WTC11 (cell line): ENCODE results near the gene POLR2C. TPM values are rescaled to one million over a fixed set of nuclear protein-coding genes. Genes with fewer than 3 reads are reported as not detected.

ENCODE experiments used
- ATAC-seq: fragments of 200-7000 bp; cut with Tn5 transposase; 2 replicates; pipeline ENCODE4 v1.10.0; 2021; ENCODE audit warnings: mild to moderate bottlenecking, moderate library complexity
- CTCF ChIA-PET: fragments of 300-600 bp; sonication (Branson Sonifier 250); formaldehyde crosslinking; loops from one replicate; lab custom pipeline; 2021; ENCODE audit warnings: antibody characterized with exemption; lab: Charles Lee
- POLR2A ChIA-PET: fragments of 350-600 bp; sonication (Branson Sonifier 250); formaldehyde crosslinking; loops from one replicate; lab custom pipeline; 2021; ENCODE audit warnings: antibody characterized with exemption; lab: Charles Lee
- DNase-seq: peaks from one replicate; pipeline ENCODE4 v3.0.0; 2021; ENCODE audit warnings: low spot score
- H3K27ac Mint-ChIP-seq: 2 replicates; pipeline ENCODE4 v1.8.0; 2021; ENCODE audit warnings: mixed read lengths
- H3K27me3 Mint-ChIP-seq: 2 replicates; pipeline ENCODE4 v1.8.0; 2021; ENCODE audit warnings: low read depth, mild to moderate bottlenecking, moderate library complexity, mixed read lengths
- H3K36me3 Mint-ChIP-seq: 2 replicates; pipeline ENCODE4 v1.8.0; 2021; ENCODE audit warnings: mixed read lengths
- H3K4me1 Mint-ChIP-seq: 2 replicates; pipeline ENCODE4 v1.8.0; 2022; ENCODE audit warnings: mixed read lengths
- H3K4me3 Mint-ChIP-seq: 2 replicates; pipeline ENCODE4 v1.8.0; 2021; ENCODE audit warnings: mild to moderate bottlenecking, moderate library complexity, mixed read lengths
- H3K9me3 Mint-ChIP-seq: 2 replicates; pipeline ENCODE4 v1.8.0; 2021; ENCODE audit warnings: mixed read lengths
- ATF1 ChIP-seq: sonication (generic); formaldehyde crosslinking; IDR thresholded peaks from 2 replicates; pipeline ENCODE4 v1.8.1; 2023; ENCODE audit warnings: mild to moderate bottlenecking, moderate library complexity, missing genetic modification reagents
- ATF6 ChIP-seq: sonication (generic); formaldehyde crosslinking; IDR thresholded peaks from 2 replicates; pipeline ENCODE4 v1.8.1; 2023; ENCODE audit warnings: mild to moderate bottlenecking, missing genetic modification reagents
- ERG ChIP-seq: fragments of 250-450 bp; sonication (Bioruptor Pico); IDR thresholded peaks from 2 replicates; pipeline ENCODE4 v1.8.0; 2021; ENCODE audit warnings: mild to moderate bottlenecking
- FOXK1 ChIP-seq: sonication (generic); formaldehyde crosslinking; IDR thresholded peaks from 2 replicates; pipeline ENCODE4 v1.8.0; 2022; ENCODE audit warnings: mild to moderate bottlenecking, moderate library complexity, missing genetic modification reagents
- GABPB1 ChIP-seq: sonication (generic); formaldehyde crosslinking; IDR thresholded peaks from 2 replicates; pipeline ENCODE4 v1.8.1; 2023; ENCODE audit warnings: mild to moderate bottlenecking, missing genetic modification reagents
- GTF2I ChIP-seq: fragments of 250-450 bp; sonication (Bioruptor Pico); conservative IDR thresholded peaks from 2 replicates; pipeline ENCODE4 v1.4.0; 2021; ENCODE audit warnings: mild to moderate bottlenecking
- MAX ChIP-seq: sonication (generic); formaldehyde crosslinking; IDR thresholded peaks from 2 replicates; pipeline ENCODE4 v1.8.0; 2022; ENCODE audit warnings: mild to moderate bottlenecking, missing genetic modification reagents
- MYBL2 ChIP-seq: sonication (generic); formaldehyde crosslinking; IDR thresholded peaks from 2 replicates; pipeline ENCODE4 v1.8.1; 2023; ENCODE audit warnings: mild to moderate bottlenecking, moderate library complexity, missing genetic modification reagents
- NFATC4 ChIP-seq: fragments of 250-450 bp; sonication (Bioruptor Pico); IDR thresholded peaks from 2 replicates; pipeline ENCODE4 v1.9.0; 2021; ENCODE audit warnings: mild to moderate bottlenecking
- PREB ChIP-seq: sonication (generic); formaldehyde crosslinking; IDR thresholded peaks from 2 replicates; pipeline ENCODE4 v1.8.1; 2022; ENCODE audit warnings: mild to moderate bottlenecking, missing genetic modification reagents, moderate library complexity, borderline replicate concordance
- RELA ChIP-seq: sonication (generic); formaldehyde crosslinking; IDR thresholded peaks from 2 replicates; pipeline ENCODE4 v1.8.1; 2022; ENCODE audit warnings: missing genetic modification reagents, mild to moderate bottlenecking, borderline replicate concordance
- RORB ChIP-seq: fragments of 250-450 bp; sonication (Bioruptor Pico); IDR thresholded peaks from 2 replicates; pipeline ENCODE4 v1.9.0; 2021; ENCODE audit warnings: mild to moderate bottlenecking
- STAT6 ChIP-seq: sonication (generic); formaldehyde crosslinking; conservative IDR thresholded peaks from 2 replicates; pipeline ENCODE4 v1.8.1; 2023; ENCODE audit warnings: mild to moderate bottlenecking, low read depth, missing genetic modification reagents, moderate library complexity
- TCF7 ChIP-seq: sonication (generic); formaldehyde crosslinking; IDR thresholded peaks from 2 replicates; pipeline ENCODE4 v1.8.0; 2022; ENCODE audit warnings: mild to moderate bottlenecking, low read depth, missing genetic modification reagents, moderate library complexity
- TEAD4 ChIP-seq: sonication (generic); formaldehyde crosslinking; IDR thresholded peaks from 2 replicates; pipeline ENCODE4 v1.8.0; 2022; ENCODE audit warnings: mild to moderate bottlenecking, missing genetic modification reagents
- ZBTB21 ChIP-seq: sonication (generic); formaldehyde crosslinking; IDR thresholded peaks from 2 replicates; pipeline ENCODE4 v1.8.1; 2023; ENCODE audit warnings: mild to moderate bottlenecking, missing genetic modification reagents, borderline replicate concordance
- ZBTB43 ChIP-seq: sonication (generic); formaldehyde crosslinking; IDR thresholded peaks from 2 replicates; pipeline ENCODE4 v1.8.1; 2023; ENCODE audit warnings: mild to moderate bottlenecking, missing genetic modification reagents
- ZMAT4 ChIP-seq: fragments of 250-450 bp; sonication (Bioruptor Pico); IDR thresholded peaks from 2 replicates; pipeline ENCODE4 v1.9.0; 2021; ENCODE audit warnings: mild to moderate bottlenecking
- ZNF416 ChIP-seq: fragments of 250-450 bp; sonication (Bioruptor Pico); IDR thresholded peaks from 2 replicates; pipeline ENCODE4 v1.9.0; 2021; ENCODE audit warnings: mild to moderate bottlenecking, inconsistent platforms
- ZNF425 ChIP-seq: fragments of 250-450 bp; sonication (Bioruptor Pico); conservative IDR thresholded peaks from 2 replicates; pipeline ENCODE4 v1.9.0; 2021; ENCODE audit warnings: mild to moderate bottlenecking
- total RNA-seq: library from RNA; stranded (reverse); gene quantifications from 3 replicates; pipeline ENCODE4 v1.2.3, GENCODE V29; 2021

POLR2C gene
- total RNA-seq, 1 experiment from 2014 or later: 75.4 TPM

GRCh38 chr16:57473906-57474305 is 11.4 kb downstream of the POLR2C start:
- POLR2A ChIA-PET: no interaction called here

More at GRCh38 chr16:57473906-57474305, 11.4 kb downstream of the POLR2C start:
- no peak overlapping the region for H3K27ac Mint-ChIP-seq
- peaks cover 3% of the 10 kb centered on the region; the same call in 1 of the 2 replicates for H3K27me3 Mint-ChIP-seq
- H3K4me3 Mint-ChIP-seq: no peak overlapping the region
- H3K9me3 Mint-ChIP-seq: no peaks in the 10 kb centered on the region
- CTCF ChIA-PET: interaction anchor here (6.3 to 8.2 kb wide), 2 partner anchors 12 to 44 kb away, joined by 63 to 80 read pairs; partner anchors contain the start of gene POLR2C
- no peak for DNase-seq
- H3K36me3 Mint-ChIP-seq: peaks cover 30% of the 10 kb centered on the region
- no peak for TF ChIP-seq PREB
- no peak for TF ChIP-seq MAX
- no peak for TF ChIP-seq ZNF416 (CRISPR knock-in tag)
- TF ChIP-seq ERG: no peak
- TF ChIP-seq GTF2I (CRISPR knock-in tag): no peak
- no peak for TF ChIP-seq TCF7 (CRISPR knock-in tag)
- no peak for TF ChIP-seq ATF1
- TF ChIP-seq ATF6 (CRISPR knock-in tag): no peak
- no peak for TF ChIP-seq NFATC4 (CRISPR knock-in tag)
- no peak for TF ChIP-seq STAT6 (CRISPR knock-in tag)
- TF ChIP-seq ZNF425 (CRISPR knock-in tag): no peak
- no peak for TF ChIP-seq GABPB1 (CRISPR knock-in tag)
- no peak for TF ChIP-seq ZBTB21 (CRISPR knock-in tag)
- TF ChIP-seq RELA: no peak
- no peak for TF ChIP-seq RORB
- no peak for TF ChIP-seq ZMAT4 (CRISPR knock-in tag)
- no peak for TF ChIP-seq TEAD4 (CRISPR knock-in tag)
- no peak for TF ChIP-seq FOXK1
- no peak for TF ChIP-seq ZBTB43
- no peak for TF ChIP-seq MYBL2 (CRISPR knock-in tag)
- no peak for ATAC-seq
- peaks cover 68% of the 10 kb centered on the region for H3K4me1 Mint-ChIP-seq
